ENCODE data around the gene SEMA3C.
A peak's percentile ranks its signal among the peaks of the same experiment; 100 is the strongest.
"Not testable (repeated sequence)": the region's sequence is repeated elsewhere in the genome, so short reads cannot be mapped to it uniquely, and the experiment has no call there.

The SEMA3C gene

GRCh38 chr7:80932536-80932935 lies 13.7 kb upstream of the SEMA3C start:
- Histone ChIP-seq H3K4me3 (no peak overlapping the region), H3K27ac (no peak overlapping the region)

GRCh38 chr7:80929619-80930018 lies 10.8 kb upstream of the SEMA3C start:
- Histone ChIP-seq H3K27ac (peak overlapping the region in 1 of 21 experiments; percentile 42), H3K4me3 (no peak overlapping the region)

- not testable (repeated sequence) for H3K4me3 ChIP-seq, H3K27ac ChIP-seq
These were observed 8.1 kb upstream of the SEMA3C start for GRCh38 chr7:80926955-80927354.

- no peak overlapping the region for H3K4me3 ChIP-seq
- no peak overlapping the region for H3K27ac ChIP-seq
These were observed 5.2 kb upstream of the SEMA3C start for GRCh38 chr7:80924090-80924489.

GRCh38 chr7:80923211-80923612 lies 4.4 kb upstream of the SEMA3C start:
- H3K27ac ChIP-seq: no peak overlapping the region
- H3K4me3 ChIP-seq: no peak overlapping the region

DNA sequence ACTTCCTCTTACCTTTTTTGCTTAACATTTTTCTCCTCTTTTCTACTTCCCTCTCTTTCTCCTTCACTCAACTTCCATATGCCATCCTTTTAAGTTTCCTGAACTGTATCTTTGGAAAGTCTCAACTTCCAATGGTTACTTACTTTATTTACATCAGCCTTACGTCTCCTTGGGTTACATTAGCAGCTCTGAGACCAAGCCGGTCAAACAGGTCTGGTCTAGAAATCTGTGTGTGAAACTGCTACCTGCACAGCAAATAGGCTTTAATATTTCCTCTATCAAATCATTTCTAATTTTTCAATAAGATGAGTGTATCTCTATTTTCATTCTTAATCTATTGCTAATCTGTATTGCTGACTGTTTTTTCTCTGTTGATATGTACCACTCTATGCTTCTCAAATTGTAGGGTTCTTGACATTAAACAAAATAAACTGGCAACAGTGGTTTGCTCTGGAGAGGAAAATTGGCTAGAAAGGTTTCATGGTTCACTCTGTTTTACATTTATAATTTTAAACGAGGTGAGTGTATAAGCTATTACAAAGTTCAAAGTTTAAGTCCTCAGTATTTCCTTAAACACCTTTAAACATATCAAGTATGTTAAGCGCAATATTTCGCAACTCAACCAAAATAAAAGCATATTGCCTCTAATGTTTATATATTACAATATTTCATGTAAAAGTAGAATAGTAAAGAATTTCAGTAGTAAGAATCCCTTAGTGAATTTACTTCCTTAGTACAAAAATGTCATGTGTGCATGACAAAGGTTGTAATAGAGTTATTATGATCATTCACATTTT lies 3.6 kb upstream of the SEMA3C start:
- Histone ChIP-seq H3K27ac (peak overlapping the region in 1 of 21 experiments; percentile 26), H3K4me3 (no peak overlapping the region)

DNA sequence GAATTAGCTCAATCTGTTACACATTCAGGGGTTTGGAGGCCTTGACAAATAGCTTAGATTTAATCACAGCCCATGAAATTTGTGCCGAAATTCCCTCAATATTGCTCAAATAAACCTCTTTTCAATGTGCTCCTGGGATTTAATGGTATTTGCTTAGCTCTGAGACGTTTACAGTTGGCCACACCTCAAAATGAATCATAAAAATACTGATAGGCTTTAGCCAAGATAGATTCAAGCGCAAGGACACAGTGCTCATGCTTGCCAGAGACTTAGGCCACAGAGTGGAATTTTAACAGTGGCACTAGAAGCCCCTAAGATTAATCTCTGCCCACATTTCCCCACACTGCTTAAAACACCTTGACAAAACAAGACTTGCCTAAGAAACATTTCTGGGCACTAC lies 2.3 kb upstream of the SEMA3C start:
- Histone ChIP-seq H3K4me3 (no peak overlapping the region), H3K27ac (peak overlapping the region in 1 of 21 experiments; percentile 0)

GRCh38 chr7:80918399-80918798 lies 452 bp downstream of the SEMA3C start:
- H3K4me3 ChIP-seq: peak overlapping the region; percentile 42 to 61 (median 51)
- peak overlapping the region in 20 of 21 experiments; percentile 30 to 83 (median 74) for H3K27ac ChIP-seq

DNA sequence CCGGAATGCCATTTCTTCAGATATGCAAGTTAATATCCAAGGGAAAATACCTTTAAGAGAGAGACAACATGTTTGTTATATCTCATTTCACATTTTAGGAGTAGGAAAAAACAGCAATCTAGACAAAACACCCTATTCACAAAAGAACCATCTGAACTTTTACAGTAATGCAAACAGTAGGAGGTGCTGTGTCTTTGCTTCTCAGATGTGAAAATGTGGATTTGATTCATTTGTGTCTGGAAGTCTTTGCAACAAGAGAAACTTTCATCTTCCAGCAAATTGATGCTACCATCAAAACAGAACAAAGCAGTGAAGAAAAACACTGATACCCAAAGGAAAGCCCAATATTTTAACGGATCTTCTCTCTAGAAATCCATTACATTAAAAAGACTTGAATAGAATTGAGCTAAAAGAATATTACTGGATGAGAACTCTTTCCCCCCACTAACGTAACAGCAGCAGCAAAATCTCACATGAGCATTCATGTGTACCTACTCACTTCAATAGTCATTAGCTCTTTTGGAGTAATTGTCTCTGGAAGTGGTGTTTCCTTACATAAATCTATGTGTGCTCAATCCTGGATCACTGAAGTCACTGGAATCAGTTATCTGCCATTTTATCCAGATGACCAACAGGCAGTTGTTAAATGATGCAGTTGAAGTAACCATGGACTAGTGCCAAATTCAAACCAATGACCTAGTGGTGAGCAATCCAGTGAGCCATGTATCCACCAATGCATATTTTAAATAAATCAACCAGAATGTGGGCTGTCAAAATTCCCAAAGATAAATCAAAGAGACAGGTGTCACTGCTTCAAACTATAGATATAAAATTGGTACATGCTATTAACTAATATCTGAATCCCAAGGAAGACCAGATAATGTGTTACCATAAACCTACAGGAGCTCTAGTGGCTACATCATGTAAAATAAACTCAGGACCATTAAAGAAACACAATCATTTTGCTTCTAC lies 1.8 kb downstream of the SEMA3C start:
- Histone ChIP-seq H3K4me3 (peak overlapping the region; percentile 42 to 61 (median 51)), H3K27ac (peak overlapping the region in 9 of 21 experiments; percentile 72 to 83 (median 77))

GRCh38 chr7:80910228-80910627 lies 8.6 kb downstream of the SEMA3C start:
- Histone ChIP-seq H3K4me3 (no peak overlapping the region), H3K27ac (no peak overlapping the region)

- H3K4me3 ChIP-seq: no peak overlapping the region
- no peak overlapping the region for H3K27ac ChIP-seq
These were observed 10.5 kb downstream of the SEMA3C start for GRCh38 chr7:80908360-80908797.

- no peak overlapping the region for H3K4me3 ChIP-seq
- H3K27ac ChIP-seq: no peak overlapping the region
These were observed 11.2 kb downstream of the SEMA3C start for GRCh38 chr7:80907612-80908011.

GRCh38 chr7:80907141-80907601 lies 11.7 kb downstream of the SEMA3C start:
- Histone ChIP-seq H3K27ac (no peak overlapping the region), H3K4me3 (no peak overlapping the region)

GRCh38 chr7:80905334-80905733 lies 13.5 kb downstream of the SEMA3C start:
- H3K4me3 ChIP-seq: no peak overlapping the region
- no peak overlapping the region for H3K27ac ChIP-seq

GRCh38 chr7:80902716-80903308 lies 16.0 kb downstream of the SEMA3C start:
- H3K4me3 ChIP-seq: no peak overlapping the region
- H3K27ac ChIP-seq: peak overlapping the region in 1 of 21 experiments; percentile 24

- no peak overlapping the region for H3K27ac ChIP-seq
These were observed 16.8 kb downstream of the SEMA3C start for GRCh38 chr7:80902019-80902418.

DNA sequence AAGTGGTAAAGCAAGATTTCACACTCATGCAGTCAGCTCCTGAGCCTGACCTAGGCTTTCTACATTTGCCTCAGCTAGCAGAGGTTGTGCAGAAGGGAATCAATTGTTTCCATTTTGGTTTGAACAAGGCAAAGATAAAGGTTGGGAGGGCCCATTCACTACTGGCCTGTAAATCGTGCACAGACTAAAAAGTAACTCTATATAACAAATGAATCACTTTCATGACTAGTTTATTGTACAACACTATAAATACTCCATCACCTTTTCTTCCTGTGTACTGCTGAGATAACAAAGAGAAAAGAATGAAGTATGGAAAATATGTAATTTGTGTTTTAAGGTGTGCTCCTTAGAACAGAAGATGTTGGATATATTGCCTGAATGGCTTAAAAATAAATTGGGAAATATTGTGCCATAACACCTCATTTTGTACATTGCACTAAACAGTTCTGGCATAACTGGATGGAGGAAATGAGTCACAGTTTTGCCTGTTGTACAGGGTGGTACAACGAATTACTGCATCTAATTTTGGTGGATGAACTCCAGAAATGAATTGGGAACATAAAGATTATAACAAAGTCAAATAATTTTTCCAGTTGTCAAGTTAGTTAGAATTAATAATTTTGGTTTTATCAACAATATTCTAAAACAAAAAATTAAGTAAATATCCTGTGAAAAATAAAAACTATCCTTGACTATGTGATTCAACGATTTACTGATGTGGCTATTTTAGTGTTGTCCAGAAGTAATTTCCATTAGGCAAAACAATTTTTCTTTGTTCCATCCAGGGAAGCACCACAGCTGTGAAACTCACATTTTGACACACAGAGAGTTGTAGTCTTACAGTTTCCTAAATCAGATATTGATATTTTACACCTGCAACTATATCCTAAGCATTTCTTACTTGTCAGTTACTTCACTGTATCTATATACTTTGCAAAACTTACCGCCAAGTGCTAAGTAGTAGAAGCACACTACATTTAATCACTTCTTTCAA lies 18.0 kb downstream of the SEMA3C start:
- Histone ChIP-seq H3K4me3 (no peak overlapping the region), H3K27ac (no peak overlapping the region)

More at GRCh38 chr7:80902019-80902418, 16.8 kb downstream of the SEMA3C start:
- no peak overlapping the region for H3K4me3 ChIP-seq

- H3K27ac ChIP-seq: no peak overlapping the region
- no peak overlapping the region for H3K4me3 ChIP-seq
These were observed 21.8 kb downstream of the SEMA3C start for GRCh38 chr7:80896906-80897598.

Measured in skin epidermis (tissue), 12 donors.